Measurements from ENCODE around the gene MAD2L2. TPM values are rescaled to one million over a fixed set of nuclear protein-coding genes. Genes with fewer than 3 reads are reported as not detected.

Gene MAD2L2
- total and polyA plus RNA-seq, 9 donors: 13.0 to 35.9 (median 27.8) TPM

- Histone ChIP-seq H3K27ac (no peak overlapping the region), H3K4me1 (ENCODE audit: insufficient read depth) (no peaks in the 10 kb centered on the region), H3K36me3 (no peaks in the 10 kb centered on the region), H3K4me3 (no peak overlapping the region), H3K9me3 (no peaks in the 10 kb centered on the region), H3K27me3 (no peaks in the 10 kb centered on the region)
- no peak for DNase-seq
- WGBS, 3 donors: 18 to 61% (median 49%) methylated on average over 3 to 6 of the region's 6 CpGs
- TF ChIP-seq EP300 (IDR thresholded peaks at IDR 0.05): no peak
- TF ChIP-seq POLR2A (IDR thresholded peaks at IDR 0.05): no peak
- TF ChIP-seq, protein P1, sequence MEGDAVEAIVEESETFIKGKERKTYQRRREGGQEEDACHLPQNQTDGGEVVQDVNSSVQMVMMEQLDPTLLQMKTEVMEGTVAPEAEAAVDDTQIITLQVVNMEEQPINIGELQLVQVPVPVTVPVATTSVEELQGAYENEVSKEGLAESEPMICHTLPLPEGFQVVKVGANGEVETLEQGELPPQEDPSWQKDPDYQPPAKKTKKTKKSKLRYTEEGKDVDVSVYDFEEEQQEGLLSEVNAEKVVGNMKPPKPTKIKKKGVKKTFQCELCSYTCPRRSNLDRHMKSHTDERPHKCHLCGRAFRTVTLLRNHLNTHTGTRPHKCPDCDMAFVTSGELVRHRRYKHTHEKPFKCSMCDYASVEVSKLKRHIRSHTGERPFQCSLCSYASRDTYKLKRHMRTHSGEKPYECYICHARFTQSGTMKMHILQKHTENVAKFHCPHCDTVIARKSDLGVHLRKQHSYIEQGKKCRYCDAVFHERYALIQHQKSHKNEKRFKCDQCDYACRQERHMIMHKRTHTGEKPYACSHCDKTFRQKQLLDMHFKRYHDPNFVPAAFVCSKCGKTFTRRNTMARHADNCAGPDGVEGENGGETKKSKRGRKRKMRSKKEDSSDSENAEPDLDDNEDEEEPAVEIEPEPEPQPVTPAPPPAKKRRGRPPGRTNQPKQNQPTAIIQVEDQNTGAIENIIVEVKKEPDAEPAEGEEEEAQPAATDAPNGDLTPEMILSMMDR (IDR thresholded peaks at IDR 0.05): no peak
- intact Hi-C loops (cut with DNase I): loop anchor here in 2 of 4 donors (5.0 kb wide), 2 partner anchors 406 to 606 kb away; no protein-coding TSS in a partner anchor
Measured at GRCh38 chr1:11648039-11648438, 32.9 kb downstream of the MAD2L2 start.

DNA sequence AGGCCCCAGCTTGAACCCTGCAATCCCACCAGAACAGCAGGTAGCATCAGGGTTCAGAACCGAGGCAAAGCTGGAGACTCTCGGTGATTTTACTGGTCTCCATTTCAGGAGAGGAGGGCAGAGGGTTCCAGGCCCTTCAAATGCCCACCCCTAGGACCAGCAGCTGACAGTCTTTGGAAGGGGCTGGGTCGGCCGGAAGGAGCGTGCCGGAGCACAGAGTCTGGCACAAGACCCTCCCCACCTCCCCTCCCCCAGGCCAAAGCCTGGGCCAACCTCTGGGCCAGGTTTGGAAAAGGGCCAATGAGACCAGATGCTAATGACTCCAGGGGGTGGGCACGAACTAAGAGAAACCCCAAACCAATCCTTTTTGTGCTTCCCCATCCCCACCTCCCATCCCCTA is 33.6 kb downstream of the MAD2L2 start:
- no peaks in the 10 kb centered on the region for H3K27me3 ChIP-seq

DNA sequence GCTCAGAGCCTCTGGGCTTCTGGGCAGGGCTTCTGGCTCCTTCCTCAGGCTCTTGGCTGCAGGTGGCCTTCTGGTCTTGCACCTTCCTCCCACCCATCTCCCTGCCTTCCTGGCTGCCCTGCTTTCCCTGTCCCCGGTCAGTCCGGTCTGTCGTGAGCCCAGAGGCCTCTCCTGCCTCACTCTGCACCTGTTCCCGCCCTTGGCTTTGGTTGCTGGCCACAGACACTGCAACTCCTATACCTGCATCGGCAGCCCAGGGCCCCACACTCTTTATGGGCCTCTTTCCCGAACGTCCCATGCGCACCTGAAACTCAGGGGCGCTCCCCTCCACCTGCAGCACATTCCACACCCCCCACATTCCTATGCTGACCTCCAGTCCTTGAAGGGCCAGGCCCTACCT is 34.6 kb downstream of the MAD2L2 start:
- DNase-seq: no peak
- H3K27me3 ChIP-seq: no peaks in the 10 kb centered on the region
- no peaks in the 10 kb centered on the region for H3K9me3 ChIP-seq
- TF ChIP-seq EP300 (IDR thresholded peaks at IDR 0.05) (no peak), POLR2A (IDR thresholded peaks at IDR 0.05) (no peak)
- TF ChIP-seq, protein P1 (IDR thresholded peaks at IDR 0.05): no peak
- H3K27ac ChIP-seq: no peak overlapping the region
- H3K4me1 ChIP-seq (ENCODE audit: insufficient read depth): no peaks in the 10 kb centered on the region
- no peaks in the 10 kb centered on the region for H3K36me3 ChIP-seq
- H3K4me3 ChIP-seq: no peak overlapping the region
- intact Hi-C loops (cut with DNase I): loop anchor here in 2 of 4 donors (2.0 to 5.0 kb wide), 3 partner anchors 404 to 608 kb away; no protein-coding TSS in a partner anchor
- WGBS, 3 donors: 74 to 82% (median 76%) methylated on average over 9 of the region's 9 CpGs

More for the DNA sequence above, 33.6 kb downstream of the MAD2L2 start:
- Histone ChIP-seq H3K27ac (no peak overlapping the region), H3K9me3 (no peaks in the 10 kb centered on the region), H3K4me3 (no peak overlapping the region), H3K4me1 (ENCODE audit: insufficient read depth) (no peaks in the 10 kb centered on the region), H3K36me3 (no peaks in the 10 kb centered on the region)
- intact Hi-C loops (cut with DNase I): loop anchor here in 2 of 4 donors (2.0 to 5.0 kb wide), 3 partner anchors 405 to 609 kb away; no protein-coding TSS in a partner anchor
- WGBS, 3 donors: 82 to 86% (median 82%) methylated on average over 7 of the region's 7 CpGs
- no peak for DNase-seq
- no peak for TF ChIP-seq EP300 (IDR thresholded peaks at IDR 0.05)
- TF ChIP-seq POLR2A (IDR thresholded peaks at IDR 0.05): no peak
- TF ChIP-seq, protein P1 (IDR thresholded peaks at IDR 0.05): no peak

GRCh38 chr1:11645670-11646265 is 35.2 kb downstream of the MAD2L2 start:
- H3K36me3 ChIP-seq: no peaks in the 10 kb centered on the region
- intact Hi-C loops (cut with DNase I): loop anchor here in 3 of 4 donors (2.0 to 5.0 kb wide), 3 partner anchors 403 to 607 kb away; no protein-coding TSS in a partner anchor
- WGBS, 3 donors: 22 to 26% (median 25%) methylated on average over 8 of the region's 8 CpGs
- H3K4me1 ChIP-seq (ENCODE audit: insufficient read depth): no peaks in the 10 kb centered on the region
- H3K27me3 ChIP-seq: no peaks in the 10 kb centered on the region
- peak in 4 of 5 donors; percentile 64 to 82 (median 72) for DNase-seq
- no peak overlapping the region for H3K27ac ChIP-seq
- TF ChIP-seq EP300 (IDR thresholded peaks at IDR 0.05) (no peak), POLR2A (IDR thresholded peaks at IDR 0.05) (no peak)
- TF ChIP-seq, protein P1 (IDR thresholded peaks at IDR 0.05): no peak
- no peak overlapping the region for H3K4me3 ChIP-seq
- H3K9me3 ChIP-seq: no peaks in the 10 kb centered on the region

Measured in ovary (tissue), 9 donors.